IPS-18c (cell line): ENCODE measurements around the gene SGCB.

Experiments used
- H3K4me3 ChIP-seq: 2 replicates; pipeline ENCODE4 v1.7.0; 2013; ENCODE audit warnings: low read depth, mild to moderate bottlenecking, low read length, moderate library complexity; ENCODE audit not compliant: insufficient read depth
- H3K9me3 ChIP-seq: one replicate; pipeline ENCODE4 v1.6.1; 2013; ENCODE audit warnings: mild to moderate bottlenecking, low read length, moderate library complexity; ENCODE audit not compliant: control insufficient read depth, insufficient read depth

Gene SGCB

DNA sequence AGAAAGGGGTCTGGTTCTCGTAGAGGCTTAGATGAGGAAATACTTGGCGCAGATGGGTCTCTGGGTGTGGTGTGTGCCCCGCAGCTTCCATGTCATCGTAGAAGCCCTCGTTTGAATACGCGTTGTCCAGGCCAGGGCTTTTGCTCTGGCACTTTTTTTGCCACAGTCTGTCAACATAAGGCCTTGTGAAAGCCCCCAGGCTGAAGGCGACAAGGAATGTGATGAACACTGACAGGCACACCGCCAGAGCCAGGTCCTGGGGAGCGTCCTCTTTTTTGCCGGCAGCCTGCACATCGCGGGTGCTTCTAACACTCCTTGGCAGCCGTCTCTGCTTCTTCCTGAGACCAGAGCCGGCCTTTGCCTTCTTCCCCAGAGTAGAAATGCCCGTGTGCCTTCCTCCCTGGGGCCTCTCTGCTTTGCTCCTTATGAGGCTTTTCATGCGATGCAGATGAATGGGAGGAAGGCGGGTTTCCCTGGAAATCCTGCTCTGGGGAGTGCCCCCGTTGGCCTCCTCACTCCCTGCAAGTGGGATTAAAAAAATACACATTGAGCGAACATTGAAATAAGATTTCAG, 42.4 kb downstream of the SGCB start:
- Histone ChIP-seq H3K9me3 (no peaks in the 10 kb centered on the region), H3K4me3 (no peak overlapping the region)
